SK-N-SH treated with all-trans-retinoic acid at 6 μM for 48 hours (cell line): ENCODE data around the gene CHCHD4.

Experiments used
- TCF4 ChIP-seq: fragments of 250-450 bp; sonication (Bioruptor Pico); IDR thresholded peaks from 2 replicates; pipeline ENCODE4 v1.8.0; 2021; ENCODE audit warnings: mild to moderate bottlenecking, moderate library complexity, borderline replicate concordance
- TOX ChIP-seq: fragments of 250-450 bp; sonication (Bioruptor Pico); IDR thresholded peaks from 2 replicates; pipeline ENCODE4 v1.8.0; 2021; ENCODE audit warnings: mild to moderate bottlenecking, moderate library complexity, borderline replicate concordance
- ZNF565 ChIP-seq: fragments of 450-650 bp; formaldehyde crosslinking; conservative IDR thresholded peaks from 2 replicates; pipeline ENCODE4 v1.5.0; 2020; ENCODE audit warnings: low read depth, mild to moderate bottlenecking, moderate library complexity
- ZNF8 ChIP-seq: fragments of 450-650 bp; formaldehyde crosslinking; IDR thresholded peaks from 2 replicates; pipeline ENCODE4 v1.5.0; 2020; ENCODE audit warnings: mild to moderate bottlenecking, moderate library complexity
- TF ChIP-seq, protein P1 (sequence below): fragments of 250-450 bp; sonication (Bioruptor Pico); IDR thresholded peaks from 2 replicates; pipeline ENCODE4 v1.8.0; 2021; ENCODE audit warnings: low read depth, mild to moderate bottlenecking, moderate library complexity, borderline replicate concordance

DNA sequence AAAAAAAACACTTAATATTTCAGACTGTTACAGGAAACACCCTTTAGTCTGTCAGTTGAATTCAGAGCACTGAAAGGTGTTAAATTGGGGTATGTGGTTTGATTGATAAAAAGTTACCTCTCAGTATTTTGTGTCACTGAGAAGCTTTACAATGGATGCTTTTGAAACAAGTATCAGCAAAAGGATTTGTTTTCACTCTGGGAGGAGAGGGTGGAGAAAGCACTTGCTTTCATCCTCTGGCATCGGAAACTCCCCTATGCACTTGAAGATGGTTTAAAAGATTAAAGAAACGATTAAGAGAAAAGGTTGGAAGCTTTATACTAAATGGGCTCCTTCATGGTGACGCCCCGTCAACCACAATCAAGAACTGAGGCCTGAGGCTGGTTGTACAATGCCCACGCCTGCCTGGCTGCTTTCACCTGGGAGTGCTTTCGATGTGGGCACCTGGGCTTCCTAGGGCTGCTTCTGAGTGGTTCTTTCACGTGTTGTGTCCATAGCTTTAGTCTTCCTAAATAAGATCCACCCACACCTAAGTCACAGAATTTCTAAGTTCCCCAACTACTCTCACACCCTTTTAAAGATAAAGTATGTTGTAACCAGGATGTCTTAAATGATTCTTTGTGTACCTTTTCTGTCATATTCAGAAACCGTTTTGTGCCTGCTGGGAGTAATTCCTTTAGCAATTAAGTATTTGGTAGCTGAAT is 18.0 kb upstream of the CHCHD4 start:
- TF ChIP-seq TCF4 (CRISPR knock-in tag) (no peak), TOX (CRISPR knock-in tag) (no peak), ZNF8 (CRISPR knock-in tag) (no peak), ZNF565 (CRISPR knock-in tag) (no peak)
- TF ChIP-seq, protein P1, sequence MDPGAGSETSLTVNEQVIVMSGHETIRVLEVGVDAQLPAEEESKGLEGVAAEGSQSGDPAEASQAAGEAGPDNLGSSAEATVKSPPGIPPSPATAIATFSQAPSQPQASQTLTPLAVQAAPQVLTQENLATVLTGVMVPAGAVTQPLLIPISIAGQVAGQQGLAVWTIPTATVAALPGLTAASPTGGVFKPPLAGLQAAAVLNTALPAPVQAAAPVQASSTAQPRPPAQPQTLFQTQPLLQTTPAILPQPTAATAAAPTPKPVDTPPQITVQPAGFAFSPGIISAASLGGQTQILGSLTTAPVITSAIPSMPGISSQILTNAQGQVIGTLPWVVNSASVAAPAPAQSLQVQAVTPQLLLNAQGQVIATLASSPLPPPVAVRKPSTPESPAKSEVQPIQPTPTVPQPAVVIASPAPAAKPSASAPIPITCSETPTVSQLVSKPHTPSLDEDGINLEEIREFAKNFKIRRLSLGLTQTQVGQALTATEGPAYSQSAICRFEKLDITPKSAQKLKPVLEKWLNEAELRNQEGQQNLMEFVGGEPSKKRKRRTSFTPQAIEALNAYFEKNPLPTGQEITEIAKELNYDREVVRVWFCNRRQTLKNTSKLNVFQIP (CRISPR knock-in tag), result no peak
